ENCODE measurements around the gene CTTNBP2. TPM values are rescaled to one million over a fixed set of nuclear protein-coding genes. Genes with fewer than 3 reads are reported as not detected.

Gene CTTNBP2
- polyA plus RNA-seq, 2 of the 4 experiments (the other 2 are of a cell fraction): 0.18 to 0.25 TPM

GRCh38 chr7:117808341-117808757, 64.9 kb downstream of the CTTNBP2 start:
- no peaks in the 10 kb centered on the region for H3K4me1 ChIP-seq
- 57% methylated on average over 7 of the region's 7 CpGs for WGBS (ENCODE audit: missing lambda C conversion rate)
- ChIA-PET CTCF (interaction anchor here (0.7 to 1.5 kb wide), 3 partner anchors 16 to 65 kb away, joined by 3 read pairs; partner anchors contain the start of gene CTTNBP2), POLR2A (no interaction called here)
- FAIRE-seq (no peak), ATAC-seq (no peak), DNase-seq (ENCODE audit: low read depth in 1 of 2, low spot score in 1 of 2) (no peak)
- no peak overlapping the region for H3K4me2 ChIP-seq
- no peak for TF ChIP-seq EHF (CRISPR knock-in tag; IDR thresholded peaks at IDR 0.05)
- no peak for TF ChIP-seq CBX2 (IDR thresholded peaks at IDR 0.05; ENCODE audit: borderline replicate concordance, low read depth)
- no peak for TF ChIP-seq KDM5A (IDR thresholded peaks at IDR 0.05)
- H3K27ac ChIP-seq: no peak overlapping the region
- no peaks in the 10 kb centered on the region for H3K9me3 ChIP-seq
- H3K4me3 ChIP-seq: no peak overlapping the region

GRCh38 chr7:117807676-117808075, 65.6 kb downstream of the CTTNBP2 start:
- no peak for FAIRE-seq
- Histone ChIP-seq H3K9me3 (no peaks in the 10 kb centered on the region), H3K4me1 (no peaks in the 10 kb centered on the region), H3K4me3 (no peak overlapping the region), H3K4me2 (no peak overlapping the region), H3K27ac (no peak overlapping the region)
- 38% methylated on average over 3 of the region's 3 CpGs for WGBS (ENCODE audit: missing lambda C conversion rate)
- POLR2A ChIA-PET: no interaction called here
- CTCF ChIA-PET: interaction anchor here (1.2 to 1.5 kb wide), 2 partner anchors 15 to 66 kb away, joined by 3 read pairs; partner anchors contain the start of gene CTTNBP2
- ATAC-seq: no peak
- DNase-seq (ENCODE audit: low read depth in 1 of 2, low spot score in 1 of 2): no peak
- no peak for TF ChIP-seq HOXA7 (CRISPR knock-in tag; IDR thresholded peaks at IDR 0.05)

GRCh38 chr7:117806011-117806410, 67.2 kb downstream of the CTTNBP2 start:
- Histone ChIP-seq H3K4me2 (no peak overlapping the region), H3K4me3 (no peak overlapping the region), H3K4me1 (no peaks in the 10 kb centered on the region), H3K9me3 (no peaks in the 10 kb centered on the region), H3K27ac (no peak overlapping the region)
- TF ChIP-seq RFX5 (IDR thresholded peaks at IDR 0.05): no peak
- TF ChIP-seq JUNB (IDR thresholded peaks at IDR 0.05): no peak
- no peak for TF ChIP-seq ZFP36 (IDR thresholded peaks at IDR 0.05; ENCODE audit: borderline replicate concordance, partially characterized antibody)
- TF ChIP-seq FOSL2 (IDR thresholded peaks at IDR 0.05): no peak
- no peak for TF ChIP-seq FOSL2 (CRISPR knock-in tag; IDR thresholded peaks at IDR 0.05)
- no peak for TF ChIP-seq MAX (IDR thresholded peaks at IDR 0.05)
- TF ChIP-seq, protein P1, sequence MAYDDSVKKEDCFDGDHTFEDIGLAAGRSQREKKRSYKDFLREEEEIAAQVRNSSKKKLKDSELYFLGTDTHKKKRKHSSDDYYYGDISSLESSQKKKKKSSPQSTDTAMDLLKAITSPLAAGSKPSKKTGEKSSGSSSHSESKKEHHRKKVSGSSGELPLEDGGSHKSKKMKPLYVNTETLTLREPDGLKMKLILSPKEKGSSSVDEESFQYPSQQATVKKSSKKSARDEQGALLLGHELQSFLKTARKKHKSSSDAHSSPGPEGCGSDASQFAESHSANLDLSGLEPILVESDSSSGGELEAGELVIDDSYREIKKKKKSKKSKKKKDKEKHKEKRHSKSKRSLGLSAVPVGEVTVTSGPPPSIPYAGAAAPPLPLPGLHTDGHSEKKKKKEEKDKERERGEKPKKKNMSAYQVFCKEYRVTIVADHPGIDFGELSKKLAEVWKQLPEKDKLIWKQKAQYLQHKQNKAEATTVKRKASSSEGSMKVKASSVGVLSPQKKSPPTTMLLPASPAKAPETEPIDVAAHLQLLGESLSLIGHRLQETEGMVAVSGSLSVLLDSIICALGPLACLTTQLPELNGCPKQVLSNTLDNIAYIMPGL (CRISPR knock-in tag; IDR thresholded peaks at IDR 0.05; ENCODE audit: borderline replicate concordance): no peak
- no peak for TF ChIP-seq ESRRA (IDR thresholded peaks at IDR 0.05; ENCODE audit: borderline replicate concordance, low read length)
- no peak for TF ChIP-seq KDM5A (IDR thresholded peaks at IDR 0.05)
- TF ChIP-seq SREBF2 (IDR thresholded peaks at IDR 0.05): no peak
- TF ChIP-seq RCOR1 (IDR thresholded peaks at IDR 0.05; ENCODE audit: low read depth, low read length): no peak
- TF ChIP-seq RAD21 (conservative IDR thresholded peaks at IDR 0.05 in 1 of 2, IDR thresholded peaks at IDR 0.05 in 1 of 2): no peak
- no peak for TF ChIP-seq MYC (IDR thresholded peaks at IDR 0.05; ENCODE audit: borderline replicate concordance, low read length)
- no peak for TF ChIP-seq USF2 (IDR thresholded peaks at IDR 0.05)
- TF ChIP-seq, protein P2, sequence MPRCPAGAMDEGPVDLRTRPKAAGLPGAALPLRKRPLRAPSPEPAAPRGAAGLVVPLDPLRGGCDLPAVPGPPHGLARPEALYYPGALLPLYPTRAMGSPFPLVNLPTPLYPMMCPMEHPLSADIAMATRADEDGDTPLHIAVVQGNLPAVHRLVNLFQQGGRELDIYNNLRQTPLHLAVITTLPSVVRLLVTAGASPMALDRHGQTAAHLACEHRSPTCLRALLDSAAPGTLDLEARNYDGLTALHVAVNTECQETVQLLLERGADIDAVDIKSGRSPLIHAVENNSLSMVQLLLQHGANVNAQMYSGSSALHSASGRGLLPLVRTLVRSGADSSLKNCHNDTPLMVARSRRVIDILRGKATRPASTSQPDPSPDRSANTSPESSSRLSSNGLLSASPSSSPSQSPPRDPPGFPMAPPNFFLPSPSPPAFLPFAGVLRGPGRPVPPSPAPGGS (IDR thresholded peaks at IDR 0.05): no peak
- TF ChIP-seq BHLHE40 (IDR thresholded peaks at IDR 0.05; ENCODE audit: low read depth, low read length): no peak
- TF ChIP-seq POLR2AphosphoS2 (conservative IDR thresholded peaks at IDR 0.05; ENCODE audit: low read length): no peak
- no peak for TF ChIP-seq MAFK (IDR thresholded peaks at IDR 0.05; ENCODE audit: partially characterized antibody)
- no peak for TF ChIP-seq CBX8 (IDR thresholded peaks at IDR 0.05)
- no peak for TF ChIP-seq CHD2 (IDR thresholded peaks at IDR 0.05; ENCODE audit: low read length, partially characterized antibody)
- TF ChIP-seq ZC3H11A (IDR thresholded peaks at IDR 0.05): no peak
- CTCF ChIA-PET: interaction anchor here (1.4 kb wide), 1 partner anchor 8 kb away, joined by 4 read pairs; no protein-coding TSS in a partner anchor
- DNase-seq (ENCODE audit: low read depth in 1 of 2, low spot score in 1 of 2): no peak
- 13% methylated on average over 5 of the region's 5 CpGs for WGBS (ENCODE audit: missing lambda C conversion rate)
- no peak for FAIRE-seq
- no peak for ATAC-seq
- POLR2A ChIA-PET: no interaction called here

Data from A549 (cell line).